GM10248 (cell line): Measurements from ENCODE around the gene AP3M1.
A peak's percentile ranks its signal among the peaks of the same experiment; 100 is the strongest.

ENCODE experiments used
- CTCF ChIA-PET: fragments of 300-600 bp; sonication (Branson Sonifier 250); formaldehyde crosslinking; extraction: SDS; loops from one replicate; lab custom pipeline; 2021; ENCODE audit warnings: antibody characterized with exemption; lab: Yijun Ruan, JAX
- POLR2A ChIA-PET: fragments of 350-650 bp; sonication (Branson Sonifier 250); formaldehyde crosslinking; extraction: SDS; loops from one replicate; lab custom pipeline; 2020; ENCODE audit warnings: antibody characterized with exemption; lab: Yijun Ruan, JAX
- DNase-seq: peaks from one replicate; pipeline ENCODE4 v3.0.0; 2012; ENCODE audit errors: extremely low spot score
- TF ChIP-seq, protein P1 (sequence below): IDR thresholded peaks from 2 replicates; pipeline ENCODE4 v1.5.1; 2012; ENCODE audit warnings: mild to moderate bottlenecking, low read depth; ENCODE audit errors: extremely low read depth, missing control alignments, control extremely low read depth

Gene AP3M1

DNA sequence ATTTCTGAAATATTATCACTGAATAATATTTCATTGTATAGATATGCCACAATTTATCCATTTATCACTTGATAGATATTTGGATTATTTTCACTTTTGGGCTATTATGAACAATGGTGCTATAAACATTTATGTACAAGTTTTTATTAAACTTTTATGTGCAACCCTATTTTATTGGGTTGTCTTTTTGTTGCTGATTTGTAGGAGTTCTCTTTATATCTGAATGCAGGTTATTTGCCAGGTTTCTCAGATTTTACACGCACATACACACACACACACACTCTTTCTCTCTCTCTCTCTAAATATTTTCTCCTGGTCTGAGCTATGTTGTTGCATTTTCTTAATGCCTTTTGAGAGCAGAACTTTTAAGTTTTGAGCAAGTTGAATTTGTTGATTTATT lies 36.6 kb upstream of the AP3M1 start:
- no peak for DNase-seq
- ChIA-PET CTCF (interaction anchor here (1.4 kb wide), 1 partner anchor 62 kb away, joined by 3 read pairs; no protein-coding TSS in a partner anchor), POLR2A (interaction anchor here (0.5 kb wide), 1 partner anchor 47 kb away, joined by 4 read pairs; no protein-coding TSS in a partner anchor)
- TF ChIP-seq, protein P1, sequence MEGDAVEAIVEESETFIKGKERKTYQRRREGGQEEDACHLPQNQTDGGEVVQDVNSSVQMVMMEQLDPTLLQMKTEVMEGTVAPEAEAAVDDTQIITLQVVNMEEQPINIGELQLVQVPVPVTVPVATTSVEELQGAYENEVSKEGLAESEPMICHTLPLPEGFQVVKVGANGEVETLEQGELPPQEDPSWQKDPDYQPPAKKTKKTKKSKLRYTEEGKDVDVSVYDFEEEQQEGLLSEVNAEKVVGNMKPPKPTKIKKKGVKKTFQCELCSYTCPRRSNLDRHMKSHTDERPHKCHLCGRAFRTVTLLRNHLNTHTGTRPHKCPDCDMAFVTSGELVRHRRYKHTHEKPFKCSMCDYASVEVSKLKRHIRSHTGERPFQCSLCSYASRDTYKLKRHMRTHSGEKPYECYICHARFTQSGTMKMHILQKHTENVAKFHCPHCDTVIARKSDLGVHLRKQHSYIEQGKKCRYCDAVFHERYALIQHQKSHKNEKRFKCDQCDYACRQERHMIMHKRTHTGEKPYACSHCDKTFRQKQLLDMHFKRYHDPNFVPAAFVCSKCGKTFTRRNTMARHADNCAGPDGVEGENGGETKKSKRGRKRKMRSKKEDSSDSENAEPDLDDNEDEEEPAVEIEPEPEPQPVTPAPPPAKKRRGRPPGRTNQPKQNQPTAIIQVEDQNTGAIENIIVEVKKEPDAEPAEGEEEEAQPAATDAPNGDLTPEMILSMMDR = no peak

DNA sequence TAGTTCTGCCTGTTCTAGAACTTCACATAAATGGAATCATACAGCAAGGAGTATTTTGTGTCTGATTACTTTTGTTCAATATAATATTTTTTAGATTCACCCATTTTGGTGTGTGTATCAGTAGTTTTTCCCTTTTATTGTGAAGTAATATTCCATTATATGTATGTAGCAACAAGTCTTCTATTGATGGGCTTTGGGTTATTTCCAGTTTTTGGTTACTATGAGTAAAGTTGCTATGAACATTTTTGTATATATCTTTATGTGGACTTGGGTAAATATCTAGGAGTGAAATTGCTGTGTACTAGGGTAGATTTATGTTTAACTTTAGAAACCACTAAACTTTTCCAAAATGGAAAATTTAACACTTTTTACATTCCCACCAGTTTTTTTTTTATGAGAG lies 36.0 kb upstream of the AP3M1 start:
- no peak for DNase-seq
- CTCF ChIA-PET = no interaction called here
- POLR2A ChIA-PET = no interaction called here
- TF ChIP-seq, protein P1 = no peak

DNA sequence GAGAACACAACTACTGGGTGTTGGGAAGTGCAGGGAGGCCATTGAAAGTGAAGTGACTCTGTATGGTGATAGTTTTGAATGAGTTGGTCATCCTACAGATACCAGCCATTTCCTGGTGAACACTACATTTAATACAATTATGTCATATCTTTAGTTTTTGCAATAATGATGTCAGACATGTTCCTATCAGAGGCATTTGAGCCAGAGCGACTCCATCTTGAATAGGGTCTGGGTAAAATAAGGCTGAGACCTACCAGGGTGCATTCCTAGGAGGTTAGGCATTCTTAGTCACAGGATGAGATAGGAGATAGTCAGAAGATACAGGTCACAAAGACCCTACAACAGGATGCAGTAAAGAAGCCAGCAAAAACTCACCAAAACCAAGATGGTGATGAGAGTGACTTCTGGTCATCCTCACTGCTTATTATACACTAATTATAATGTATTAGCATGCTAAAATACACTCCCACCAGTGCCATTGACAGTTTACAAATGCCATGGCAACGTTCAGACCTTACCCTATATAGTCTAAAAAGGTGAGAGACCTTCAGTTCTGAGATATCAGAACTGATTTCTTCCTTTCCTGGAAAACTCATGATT lies 28.6 kb upstream of the AP3M1 start:
- TF ChIP-seq, protein P1 = no peak
- ChIA-PET POLR2A (no interaction called here), CTCF (interaction anchor here (1.6 to 1.9 kb wide), 2 partner anchors 11 to 13 kb away, joined by 5 to 8 read pairs; no protein-coding TSS in a partner anchor)
- no peak for DNase-seq

DNA sequence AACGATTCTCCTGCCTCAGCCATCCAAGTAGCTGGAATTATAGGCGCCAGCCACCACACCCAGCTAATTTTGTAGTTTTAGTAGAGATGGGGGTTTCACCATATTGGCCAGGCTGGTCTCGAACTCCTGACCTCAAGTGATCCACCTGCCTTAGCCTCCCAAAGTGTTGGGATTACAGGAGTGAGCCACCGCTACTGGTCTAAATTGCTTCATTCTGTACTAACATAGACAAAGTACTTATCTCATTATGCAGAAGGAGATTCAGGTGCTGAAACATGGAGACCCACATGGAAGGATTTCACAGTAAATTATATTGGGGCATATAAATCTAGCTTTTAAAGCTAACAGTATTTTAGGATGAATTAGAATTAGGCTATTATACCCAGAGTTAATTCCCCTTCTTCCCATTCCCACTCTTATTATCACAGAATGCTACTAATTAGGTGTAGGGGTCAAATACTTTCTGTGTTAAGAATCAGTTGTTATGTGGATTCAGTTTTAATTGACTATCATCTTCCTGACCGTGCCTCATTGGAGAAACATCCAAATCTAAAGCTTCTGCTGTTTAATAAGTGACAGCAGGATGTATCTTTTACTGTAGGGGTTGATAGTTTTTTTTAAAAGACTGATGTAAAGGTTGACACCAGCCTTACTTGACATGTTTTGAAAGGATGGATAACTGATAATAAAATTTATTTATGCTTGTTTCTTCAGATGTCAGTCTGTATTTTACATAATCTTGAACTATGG lies 27.6 kb upstream of the AP3M1 start:
- POLR2A ChIA-PET = interaction anchor here (0.6 to 1.3 kb wide), 3 partner anchors 11 to 278 kb away, joined by 4 to 5 read pairs (median 4); no protein-coding TSS in a partner anchor

DNA sequence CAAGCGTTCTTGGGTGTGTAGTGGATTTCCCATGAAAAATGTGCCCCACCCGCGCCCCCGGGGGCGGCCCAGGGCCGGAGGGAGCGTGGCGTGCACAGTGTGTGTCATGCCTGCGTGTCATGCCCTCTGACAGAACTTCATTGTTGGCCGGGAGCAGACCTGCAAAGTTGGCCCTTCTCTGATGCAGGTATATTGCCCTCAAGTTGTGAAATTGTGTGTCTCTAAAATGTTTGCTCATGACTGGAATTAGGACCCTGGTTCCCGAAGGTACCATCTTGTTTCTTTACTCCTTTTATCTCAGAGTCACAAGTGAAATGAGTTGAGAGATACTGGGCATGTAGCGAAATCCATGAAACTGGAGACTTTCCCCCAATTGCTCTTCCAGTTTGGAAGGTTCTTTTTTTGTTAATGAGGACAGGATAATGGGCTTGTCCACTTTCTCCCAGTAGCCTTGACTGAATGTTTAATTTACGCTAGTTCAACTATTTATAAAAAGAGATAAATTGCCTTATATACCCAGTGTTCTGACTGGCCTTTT lies 26.6 kb upstream of the AP3M1 start:
- CTCF ChIA-PET = interaction anchor here (1.5 to 1.9 kb wide), 5 partner anchors 9 to 67 kb away, joined by 3 to 8 read pairs (median 5); no protein-coding TSS in a partner anchor
- DNase-seq = peak; percentile 31
- TF ChIP-seq, protein P1 = no peak
- POLR2A ChIA-PET = interaction anchor here (1.1 to 1.3 kb wide), 2 partner anchors 10 to 12 kb away, joined by 4 to 5 read pairs; no protein-coding TSS in a partner anchor

More for the DNA sequence above, 27.6 kb upstream of the AP3M1 start:
- TF ChIP-seq, protein P1 = no peak
- CTCF ChIA-PET = interaction anchor here (1.4 to 1.9 kb wide), 5 partner anchors 10 to 66 kb away, joined by 3 to 8 read pairs (median 5); no protein-coding TSS in a partner anchor
- no peak for DNase-seq
